Stimulated activated naive CD8-positive, alpha-beta T cell treated with anti-CD3 and anti-CD28 coated beads, Interleukin-15, amount 100 ng/mL, for 72 hours (primary cell): ENCODE data around the gene RENBP.

Experiments used
- ATAC-seq: fragments of 150-1000 bp; cut with Tn5 transposase; 2 replicates; pipeline ENCODE4 v1.10.0; 2021; ENCODE audit warnings: mild to moderate bottlenecking, moderate library complexity
- DNase-seq, 2 donors: peaks; one replicate each; pipeline ENCODE4 v3.0.0; 2021 to 2022
- H3K27ac Mint-ChIP-seq, 2 donors: one replicate each; pipeline ENCODE4 v1.8.0; 2022; ENCODE audit warnings: mild to moderate bottlenecking in 2 of 2, mixed read lengths in 2 of 2, moderate library complexity in 2 of 2
- H3K27me3 Mint-ChIP-seq: one replicate; pipeline ENCODE4 v1.8.0; 2022; ENCODE audit warnings: mixed read lengths
- H3K4me1 Mint-ChIP-seq: one replicate; pipeline ENCODE4 v1.8.0; 2022; ENCODE audit warnings: mild to moderate bottlenecking, mixed read lengths
- H3K4me3 Mint-ChIP-seq, 2 donors: one replicate each; pipeline ENCODE4 v1.8.0; 2022; ENCODE audit warnings: mild to moderate bottlenecking in 2 of 2, mixed read lengths in 2 of 2, moderate library complexity in 1 of 2
- H3K9me3 Mint-ChIP-seq, 2 donors: one replicate each; pipeline ENCODE4 v1.8.0; 2022; ENCODE audit warnings: mixed read lengths in 2 of 2

The RENBP gene

GRCh38 chrX:153924149-153924861 lies 20.1 kb downstream of the RENBP start:
- H3K9me3 Mint-ChIP-seq = no peaks in the 10 kb centered on the region
- H3K4me3 Mint-ChIP-seq = peak overlapping the region; percentile 89 to 95
- DNase-seq (peak in 1 of 2 donors; percentile 62), ATAC-seq (peak; percentile 1)
- H3K27me3 Mint-ChIP-seq = no peaks in the 10 kb centered on the region
- peaks cover 55% of the 10 kb centered on the region for H3K4me1 Mint-ChIP-seq
- H3K27ac Mint-ChIP-seq = peak overlapping the region; percentile 96 to 97

- peak overlapping the region; percentile 96 to 97 for H3K27ac Mint-ChIP-seq
- no peak for ATAC-seq
- DNase-seq = no peak
- no peaks in the 10 kb centered on the region for H3K9me3 Mint-ChIP-seq
- H3K27me3 Mint-ChIP-seq = no peaks in the 10 kb centered on the region
- H3K4me1 Mint-ChIP-seq = peaks cover 44% of the 10 kb centered on the region
- H3K4me3 Mint-ChIP-seq = peak overlapping the region; percentile 89 to 95
Observed at GRCh38 chrX:153922932-153923857, 21.2 kb downstream of the RENBP start.

- Mint-ChIP-seq H3K9me3 (no peaks in the 10 kb centered on the region), H3K27ac (no peak overlapping the region), H3K4me3 (peak overlapping the region; percentile 89 to 95), H3K27me3 (no peaks in the 10 kb centered on the region), H3K4me1 (peaks cover 44% of the 10 kb centered on the region)
- ATAC-seq (no peak), DNase-seq (no peak)
Observed at GRCh38 chrX:153921511-153922446, 22.7 kb downstream of the RENBP start.

GRCh38 chrX:153921070-153921469 lies 23.4 kb downstream of the RENBP start:
- no peaks in the 10 kb centered on the region for H3K9me3 Mint-ChIP-seq
- H3K27me3 Mint-ChIP-seq = no peaks in the 10 kb centered on the region
- no peak overlapping the region for H3K27ac Mint-ChIP-seq
- peaks cover 49% of the 10 kb centered on the region for H3K4me1 Mint-ChIP-seq
- H3K4me3 Mint-ChIP-seq = peak overlapping the region in 1 of 2 donors; percentile 29
- DNase-seq (no peak), ATAC-seq (no peak)

GRCh38 chrX:153920546-153920945 lies 23.9 kb downstream of the RENBP start:
- DNase-seq (no peak), ATAC-seq (no peak)
- Mint-ChIP-seq H3K4me3 (no peak overlapping the region), H3K4me1 (peaks cover 52% of the 10 kb centered on the region), H3K27me3 (no peaks in the 10 kb centered on the region), H3K27ac (no peak overlapping the region), H3K9me3 (no peaks in the 10 kb centered on the region)

GRCh38 chrX:153919281-153919680 lies 25.2 kb downstream of the RENBP start:
- ATAC-seq (no peak), DNase-seq (no peak)
- H3K27ac Mint-ChIP-seq = no peak overlapping the region
- no peak overlapping the region for H3K4me3 Mint-ChIP-seq
- H3K9me3 Mint-ChIP-seq = no peaks in the 10 kb centered on the region
- no peaks in the 10 kb centered on the region for H3K27me3 Mint-ChIP-seq
- H3K4me1 Mint-ChIP-seq = peaks cover 47% of the 10 kb centered on the region

- no peak for DNase-seq
- H3K4me3 Mint-ChIP-seq = no peak overlapping the region
- no peak for ATAC-seq
- peaks cover 33% of the 10 kb centered on the region for H3K4me1 Mint-ChIP-seq
- no peaks in the 10 kb centered on the region for H3K27me3 Mint-ChIP-seq
- H3K9me3 Mint-ChIP-seq = no peaks in the 10 kb centered on the region
- peak overlapping the region in 1 of 2 donors; percentile 19 for H3K27ac Mint-ChIP-seq
Observed at GRCh38 chrX:153917869-153918268, 26.6 kb downstream of the RENBP start.

GRCh38 chrX:153913701-153914100 lies 30.7 kb downstream of the RENBP start:
- H3K27ac Mint-ChIP-seq = no peak overlapping the region
- no peaks in the 10 kb centered on the region for H3K27me3 Mint-ChIP-seq
- H3K4me1 Mint-ChIP-seq = peaks cover 20% of the 10 kb centered on the region
- no peaks in the 10 kb centered on the region for H3K9me3 Mint-ChIP-seq
- no peak overlapping the region for H3K4me3 Mint-ChIP-seq
- DNase-seq (no peak), ATAC-seq (no peak)

- H3K4me3 Mint-ChIP-seq = no peak overlapping the region
- H3K9me3 Mint-ChIP-seq = no peaks in the 10 kb centered on the region
- no peak overlapping the region for H3K27ac Mint-ChIP-seq
- H3K4me1 Mint-ChIP-seq = peaks cover 20% of the 10 kb centered on the region
- H3K27me3 Mint-ChIP-seq = no peaks in the 10 kb centered on the region
- DNase-seq (no peak), ATAC-seq (no peak)
Observed at GRCh38 chrX:153913211-153913610, 31.2 kb downstream of the RENBP start.

GRCh38 chrX:153911798-153912197 lies 32.6 kb downstream of the RENBP start:
- Mint-ChIP-seq H3K27ac (peak overlapping the region; percentile 55 to 64), H3K9me3 (no peaks in the 10 kb centered on the region), H3K4me1 (peaks cover 25% of the 10 kb centered on the region), H3K27me3 (no peaks in the 10 kb centered on the region), H3K4me3 (no peak overlapping the region)
- no peak for DNase-seq
- no peak for ATAC-seq

- Mint-ChIP-seq H3K9me3 (no peaks in the 10 kb centered on the region), H3K27me3 (no peaks in the 10 kb centered on the region), H3K27ac (no peak overlapping the region), H3K4me1 (peaks cover 31% of the 10 kb centered on the region), H3K4me3 (no peak overlapping the region)
- DNase-seq (no peak), ATAC-seq (no peak)
Observed at GRCh38 chrX:153910446-153910845, 34.0 kb downstream of the RENBP start.

- Mint-ChIP-seq H3K4me3 (no peak overlapping the region), H3K9me3 (no peaks in the 10 kb centered on the region), H3K4me1 (peaks cover 36% of the 10 kb centered on the region), H3K27me3 (no peaks in the 10 kb centered on the region), H3K27ac (peak overlapping the region in 1 of 2 donors; percentile 19)
- ATAC-seq (no peak), DNase-seq (no peak)
Observed at GRCh38 chrX:153909980-153910360, 34.5 kb downstream of the RENBP start.

GRCh38 chrX:153909024-153909979 lies 35.1 kb downstream of the RENBP start:
- ATAC-seq = no peak

GRCh38 chrX:153908219-153908860 lies 36.1 kb downstream of the RENBP start:
- DNase-seq (no peak), ATAC-seq (no peak)
- peaks cover 50% of the 10 kb centered on the region for H3K4me1 Mint-ChIP-seq
- no peak overlapping the region for H3K4me3 Mint-ChIP-seq
- no peaks in the 10 kb centered on the region for H3K9me3 Mint-ChIP-seq
- H3K27me3 Mint-ChIP-seq = no peaks in the 10 kb centered on the region
- H3K27ac Mint-ChIP-seq = no peak overlapping the region

More at GRCh38 chrX:153909024-153909979, 35.1 kb downstream of the RENBP start:
- Mint-ChIP-seq H3K9me3 (no peaks in the 10 kb centered on the region), H3K4me3 (no peak overlapping the region), H3K27me3 (no peaks in the 10 kb centered on the region), H3K4me1 (peaks cover 40% of the 10 kb centered on the region), H3K27ac (no peak overlapping the region)
- DNase-seq = no peak
